Stimulated activated CD8-positive, alpha-beta memory T cell treated with anti-CD3 and anti-CD28 coated beads, Interleukin-15, amount 100 ng/mL, for 24 hours (primary cell): Measurements from ENCODE around the gene KLHDC7B.
A peak's percentile ranks its signal among the peaks of the same experiment; 100 is the strongest.

Source experiments
- DNase-seq: peaks from one replicate; pipeline ENCODE4 v3.0.0-alpha.2; 2020; ENCODE audit warnings: low read depth

KLHDC7B gene

GRCh38 chr22:50573491-50574382, 28.0 kb downstream of the KLHDC7B start:
- DNase-seq: no peak

DNA sequence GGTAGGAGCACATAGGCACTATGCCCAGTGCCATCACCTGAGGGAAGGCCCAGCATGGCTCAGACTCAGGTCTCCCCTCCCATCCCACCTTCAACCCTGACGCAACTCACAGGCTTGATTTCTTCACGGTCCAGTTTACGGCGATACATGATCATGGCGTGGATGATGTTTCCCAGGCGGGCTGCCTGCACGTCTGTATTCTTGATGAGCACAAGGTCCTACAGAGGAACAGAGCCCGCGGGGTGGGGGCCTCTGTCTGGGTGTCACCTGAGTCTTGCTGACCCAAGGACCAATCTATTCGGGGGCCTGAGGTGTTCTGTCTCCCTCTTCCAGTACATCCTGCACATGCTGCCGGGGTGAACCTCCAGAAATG, 28.7 kb downstream of the KLHDC7B start:
- no peak for DNase-seq

DNA sequence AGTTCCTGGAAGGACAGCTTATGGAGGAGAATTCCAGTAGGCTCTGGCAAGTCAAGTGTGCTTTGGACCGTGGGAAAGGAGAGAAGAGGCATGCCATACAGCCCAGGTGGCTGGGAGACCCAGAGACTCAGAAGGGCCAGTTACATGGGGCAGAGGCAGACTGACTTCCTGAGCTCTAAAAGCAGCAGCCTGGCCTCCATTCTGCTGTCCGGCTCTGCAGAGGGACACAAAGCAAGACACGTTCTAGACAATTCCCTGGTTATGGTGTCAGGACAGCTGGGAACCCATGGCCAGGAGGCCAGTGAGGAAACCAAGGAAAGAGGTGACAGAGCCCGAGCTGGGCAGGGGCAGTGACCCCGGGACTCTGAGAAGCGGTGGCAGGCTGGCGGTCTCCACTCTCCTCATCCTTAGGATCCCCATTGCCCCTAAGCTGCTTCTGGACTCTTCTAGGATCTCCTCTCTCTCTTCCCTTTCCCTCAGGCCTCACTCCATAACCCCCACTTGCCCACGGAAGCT, 29.8 kb downstream of the KLHDC7B start:
- no peak for DNase-seq

DNA sequence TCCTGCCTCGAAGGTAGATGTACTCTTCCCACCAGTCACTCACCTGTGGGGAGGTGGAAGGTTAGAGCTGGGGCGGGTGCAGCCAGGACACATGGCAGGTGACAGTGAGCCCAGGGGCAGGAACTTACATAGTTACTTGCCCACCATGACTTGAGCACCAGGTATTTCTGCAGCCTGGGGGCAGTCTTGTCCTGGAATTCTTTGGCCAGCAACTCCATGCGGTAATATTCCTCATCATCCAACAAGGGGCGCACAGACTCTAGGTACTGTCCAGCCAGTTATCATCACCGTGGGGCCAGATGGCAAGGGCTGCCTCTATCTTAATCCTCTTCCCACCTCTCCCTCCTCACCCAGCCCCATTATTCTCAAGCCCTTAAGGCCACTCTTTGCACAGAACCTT, 30.4 kb downstream of the KLHDC7B start:
- no peak for DNase-seq

DNA sequence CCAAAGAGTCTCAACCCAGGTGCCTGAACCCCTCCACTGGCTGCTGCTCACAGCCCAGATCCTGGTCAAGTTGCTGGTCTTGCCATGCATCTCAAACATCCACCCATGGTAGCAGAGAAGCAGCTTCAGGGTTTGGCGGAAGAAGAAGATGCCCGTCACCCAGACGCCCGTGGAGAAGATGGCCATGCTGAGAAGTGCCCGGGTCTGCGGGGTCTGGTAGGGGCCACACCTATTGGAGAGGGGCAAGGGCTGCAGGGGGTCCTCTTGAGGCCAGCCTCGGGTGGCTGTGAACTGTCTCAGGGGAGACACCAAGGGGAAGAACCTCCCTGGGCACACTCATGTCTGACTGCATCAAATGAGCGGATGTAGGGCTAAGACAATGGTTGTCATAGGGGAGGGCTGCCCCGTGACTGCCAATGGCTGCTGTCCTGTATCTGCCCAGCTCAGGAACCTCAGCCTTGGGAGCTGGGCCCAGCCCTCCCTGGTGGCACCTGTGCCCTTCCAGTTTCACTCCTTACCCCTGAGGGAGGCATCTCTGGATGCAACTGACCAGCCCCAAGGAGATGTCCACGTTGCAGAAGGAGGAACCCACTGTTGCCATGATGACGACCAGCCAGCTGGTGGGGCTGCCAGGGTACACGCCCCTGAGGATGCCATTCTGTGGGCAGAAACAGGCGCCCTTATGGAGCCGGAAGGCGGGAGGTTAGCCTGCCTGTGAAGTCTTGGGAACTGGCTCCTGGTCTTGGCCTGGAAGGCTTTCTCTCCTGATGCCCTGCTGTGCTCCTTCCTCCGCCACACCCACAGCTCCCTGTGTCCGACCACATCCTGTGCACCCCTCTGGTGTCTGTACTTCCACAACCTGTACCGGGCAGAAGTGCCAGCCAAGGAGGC, 31.4 kb downstream of the KLHDC7B start:
- no peak for DNase-seq

DNA sequence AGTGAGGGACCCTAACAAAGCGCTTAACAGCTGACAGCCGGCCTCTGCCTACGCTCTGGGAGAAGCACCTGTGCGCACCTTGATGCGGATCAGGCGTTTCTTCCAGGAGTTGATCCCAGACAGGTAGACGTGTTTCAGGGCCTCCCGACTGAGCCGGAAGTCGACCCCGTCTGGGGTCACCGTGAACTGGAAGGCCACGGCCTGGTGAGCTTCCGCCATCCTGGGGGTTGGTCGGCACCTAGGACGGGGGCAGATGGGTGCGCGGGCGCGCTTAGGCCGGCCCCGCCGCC, 31.9 kb downstream of the KLHDC7B start:
- DNase-seq: no peak

DNA sequence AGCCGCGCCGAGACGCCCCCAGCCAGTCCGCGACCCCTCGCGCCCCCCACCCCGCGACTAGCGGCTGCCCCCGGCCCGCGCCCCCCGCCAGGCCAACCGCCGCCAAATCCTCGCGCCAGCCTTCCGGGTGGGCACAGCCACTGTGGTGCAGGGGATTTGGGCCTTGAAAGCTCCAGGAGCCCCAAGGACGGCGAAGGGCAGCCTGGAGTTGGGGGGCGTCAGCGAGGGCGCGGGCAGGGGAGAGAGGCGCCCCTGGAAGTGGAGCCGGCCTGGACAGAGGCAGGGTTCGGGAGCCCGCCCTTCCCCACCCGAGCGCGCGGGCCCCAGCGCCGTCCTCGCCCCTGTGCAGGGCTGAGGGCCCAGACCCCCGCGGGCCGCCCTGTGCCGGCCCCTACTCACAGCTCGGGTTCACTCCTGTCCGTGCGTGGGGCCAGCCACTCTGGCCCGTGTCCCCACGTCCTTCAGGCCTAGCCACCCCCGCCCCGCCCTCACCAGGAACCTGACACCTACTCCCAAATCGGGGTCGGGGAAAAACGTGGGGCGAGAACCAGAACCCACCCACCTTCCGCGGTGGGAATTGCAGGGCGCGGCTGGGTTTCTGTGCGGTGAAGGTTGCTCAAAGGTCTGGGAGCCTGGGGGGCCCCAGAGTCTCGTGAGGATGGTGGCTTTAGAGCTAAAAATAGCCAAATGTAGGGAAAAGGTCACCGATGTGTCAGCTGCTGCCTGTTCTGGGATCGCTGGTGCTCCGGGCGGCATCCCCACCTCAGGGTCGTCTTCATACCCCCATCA, 32.5 kb downstream of the KLHDC7B start, which contains the start of gene CPT1B:
Gene CPT1B, minus strand, starts transcription at position 441 of the 789 bp plus-strand sequence. CDS start 512 bp downstream, outside the sequence.
- DNase-seq: no peak

- DNase-seq: no peak
Measured at GRCh38 chr22:50578776-50579310, 33.1 kb downstream of the KLHDC7B start.

DNA sequence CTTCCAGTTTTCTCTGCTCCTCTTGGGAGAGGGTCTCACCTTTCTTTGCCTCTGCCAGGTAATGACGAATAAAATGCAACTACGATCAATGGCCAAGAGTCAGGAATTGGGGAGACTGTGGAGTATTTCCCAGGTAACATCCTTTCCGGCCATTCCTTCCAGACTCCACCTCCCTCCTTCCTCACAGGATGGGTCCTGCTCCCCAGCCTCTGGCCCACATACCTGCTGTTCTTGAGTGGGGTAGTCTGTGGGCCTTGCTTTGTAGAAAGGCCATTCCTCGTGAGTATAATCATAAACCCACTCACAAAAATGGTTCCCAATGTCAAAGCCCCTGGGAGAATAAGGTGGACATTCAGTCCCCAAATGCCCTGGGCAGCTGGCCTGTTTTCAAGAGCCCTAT, 34.1 kb downstream of the KLHDC7B start:
- no peak for DNase-seq

GRCh38 chr22:50581031-50581949, 35.6 kb downstream of the KLHDC7B start:
- no peak for DNase-seq

- DNase-seq: no peak
Measured at GRCh38 chr22:50581950-50582492, 36.3 kb downstream of the KLHDC7B start.

- peak; percentile 88 for DNase-seq
Measured at GRCh38 chr22:50582493-50583293, 37.0 kb downstream of the KLHDC7B start, which contains the start of gene CHKB. TSS of gene CHKB (minus strand) at chr22:50582849. CDS start at chr22:50582781, 68 bp downstream.

GRCh38 chr22:50583294-50583861, 37.7 kb downstream of the KLHDC7B start:
- DNase-seq: no peak

DNA sequence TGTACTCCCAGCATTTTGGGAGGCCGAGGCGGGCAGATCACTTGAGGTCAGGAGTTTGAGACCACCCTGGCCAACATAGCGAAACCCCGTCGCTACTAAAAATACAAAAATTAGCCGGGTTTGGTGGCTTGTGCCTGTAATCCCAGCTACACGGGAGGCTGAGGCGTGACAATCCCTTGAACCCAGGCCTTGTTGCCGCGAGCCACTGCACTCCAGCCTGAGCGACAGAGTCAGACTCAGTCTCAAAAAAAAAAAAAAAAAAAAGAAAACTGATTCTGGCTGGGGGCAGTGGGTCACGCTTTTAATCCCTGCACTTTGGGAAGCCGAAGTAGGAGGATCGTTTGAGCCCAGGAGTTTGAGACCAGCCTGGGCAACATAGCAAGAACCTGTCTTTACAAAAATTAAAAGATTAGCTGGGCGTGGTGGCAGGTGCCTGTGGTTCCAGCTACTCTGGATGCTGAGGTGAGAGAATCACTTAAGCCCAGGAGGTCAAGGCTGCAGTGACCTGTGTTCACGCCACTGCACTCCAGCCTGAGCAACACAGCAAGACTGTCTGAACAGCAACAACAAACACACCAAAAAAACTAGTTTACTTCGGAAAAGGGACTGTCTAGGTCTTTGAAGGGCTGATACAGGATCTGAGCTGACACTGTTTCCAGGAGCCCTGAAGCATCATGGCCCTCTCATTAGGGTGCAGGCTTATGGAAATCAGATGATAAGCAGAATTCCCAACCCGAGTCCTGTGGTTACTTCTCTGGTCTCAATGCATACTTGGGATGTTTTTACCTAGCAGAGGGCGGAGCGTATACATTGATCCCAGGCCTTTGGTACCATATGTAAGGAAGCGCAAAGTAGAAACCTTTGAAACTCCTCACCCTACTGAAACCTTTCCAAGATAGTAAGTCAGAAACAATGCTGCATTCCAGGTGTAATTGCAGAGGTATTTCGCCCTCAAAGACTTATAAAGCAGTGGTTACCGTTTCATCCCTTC, 38.7 kb downstream of the KLHDC7B start:
- DNase-seq: no peak

GRCh38 chr22:50585238-50585637, 39.5 kb downstream of the KLHDC7B start:
- DNase-seq: no peak

GRCh38 chr22:50585781-50586180, 40.1 kb downstream of the KLHDC7B start:
- DNase-seq: no peak

- no peak for DNase-seq
Measured at GRCh38 chr22:50586416-50586815, 40.7 kb downstream of the KLHDC7B start.

- DNase-seq: no peak
Measured at GRCh38 chr22:50587407-50587806, 41.7 kb downstream of the KLHDC7B start.
